HG03469 (cell line): ENCODE data around the gene CDR2L.
"Not testable (repeated sequence)": the region's sequence is repeated elsewhere in the genome, so short reads cannot be mapped to it uniquely, and the experiment has no call there.

Experiments used
- ATAC-seq: cut with Tn5 transposase; IDR thresholded peaks from one replicate; pipeline ENCODE4 v1.9.1; 2021; ENCODE audit warnings: mild to moderate bottlenecking, moderate library complexity, moderate number of reproducible peaks; ENCODE audit not compliant: unreplicated experiment

Gene CDR2L

GRCh38 chr17:74979408-74980146 is 7.9 kb upstream of the CDR2L start:
- no peak for ATAC-seq

- ATAC-seq, result no peak
Observed at GRCh38 chr17:74981318-74981978, 6.0 kb upstream of the CDR2L start.

GRCh38 chr17:74981979-74982662 is 5.3 kb upstream of the CDR2L start:
- no peak for ATAC-seq

GRCh38 chr17:74982663-74983313 is 4.6 kb upstream of the CDR2L start:
- ATAC-seq, result not testable (repeated sequence)

GRCh38 chr17:74986206-74986576 is 1.2 kb upstream of the CDR2L start:
- no peak for ATAC-seq

- no peak for ATAC-seq
Observed at GRCh38 chr17:74987909-74988711, 678 bp downstream of the CDR2L start.

GRCh38 chr17:74990581-74991105 is 3.2 kb downstream of the CDR2L start:
- ATAC-seq, result no peak

GRCh38 chr17:74992223-74992622 is 4.8 kb downstream of the CDR2L start:
- ATAC-seq, result no peak

- no peak for ATAC-seq
Observed at GRCh38 chr17:74994440-74994839, 7.0 kb downstream of the CDR2L start.

GRCh38 chr17:74995847-74996246 is 8.4 kb downstream of the CDR2L start:
- no peak for ATAC-seq

GRCh38 chr17:74998783-74999182 is 11.4 kb downstream of the CDR2L start:
- ATAC-seq, result no peak

GRCh38 chr17:74999523-74999922 is 12.1 kb downstream of the CDR2L start:
- no peak for ATAC-seq

GRCh38 chr17:75001915-75002843 is 14.7 kb downstream of the CDR2L start:
- ATAC-seq, result no peak

- ATAC-seq, result no peak
Observed at GRCh38 chr17:75003070-75003956, 15.9 kb downstream of the CDR2L start.

- no peak for ATAC-seq
Observed at GRCh38 chr17:75003957-75004355, 16.5 kb downstream of the CDR2L start.

- ATAC-seq, result no peak
Observed at GRCh38 chr17:75004371-75004770, 16.9 kb downstream of the CDR2L start.

GRCh38 chr17:75005291-75005690 is 17.9 kb downstream of the CDR2L start:
- ATAC-seq, result no peak

- not testable (repeated sequence) for ATAC-seq
Observed at GRCh38 chr17:75006084-75006483, 18.7 kb downstream of the CDR2L start.
